SU-DHL-6 (cell line): Measurements from ENCODE around the gene TMEM127.
A peak's percentile ranks its signal among the peaks of the same experiment; 100 is the strongest.

Experiments used
- H2AFZ ChIP-seq: fragments of 200-600 bp; sonication (generic); 2 replicates; pipeline ENCODE4 v1.6.1; 2014; ENCODE audit warnings: low read depth, mild to moderate bottlenecking, moderate library complexity, mixed read lengths, antibody characterized with exemption, low read length; ENCODE audit not compliant: severe bottlenecking
- H3F3A ChIP-seq: fragments of 200-600 bp; shearing (Covaris generic); 2 replicates; pipeline ENCODE4 v1.6.0; 2016; ENCODE audit warnings: antibody characterized with exemption, mild to moderate bottlenecking; ENCODE audit not compliant: insufficient read depth
- H3K27ac ChIP-seq: fragments of 200-600 bp; sonication (generic); 2 replicates; pipeline ENCODE4 v1.5.1; 2016; ENCODE audit warnings: low read depth, mild to moderate bottlenecking, low read length, moderate library complexity, mixed read lengths
- H3K27me3 ChIP-seq: fragments of 200-600 bp; sonication (generic), shearing (Covaris generic); 2 replicates; pipeline ENCODE4 v1.6.0; 2014; ENCODE audit warnings: mild to moderate bottlenecking, low read length
- H3K36me3 ChIP-seq: fragments of 200-600 bp; sonication (generic); 2 replicates; pipeline ENCODE4 v1.6.1; 2014; ENCODE audit warnings: mild to moderate bottlenecking, low read length, mixed read lengths
- H3K4me2 ChIP-seq: fragments of 300-600, 200-600 bp; shearing (Covaris generic), sonication (generic); 2 replicates; pipeline ENCODE4 v1.6.0; 2014; ENCODE audit warnings: low read length, low read depth, mild to moderate bottlenecking; ENCODE audit not compliant: poor library complexity, severe bottlenecking
- H3K4me3 ChIP-seq: fragments of 200-600 bp; sonication (generic); 2 replicates; pipeline ENCODE4 v1.5.1; 2014; ENCODE audit warnings: antibody characterized with exemption, low read length, mild to moderate bottlenecking, mixed read lengths; ENCODE audit not compliant: insufficient read depth, poor library complexity, severe bottlenecking
- H3K79me2 ChIP-seq: fragments of 200-600 bp; sonication (generic); 2 replicates; pipeline ENCODE4 v1.6.1; 2014; ENCODE audit warnings: mild to moderate bottlenecking, low read length, moderate library complexity; ENCODE audit not compliant: insufficient read depth
- H3K9ac ChIP-seq: fragments of 200-600 bp; sonication (generic); 2 replicates; pipeline ENCODE4 v1.7.0; 2014; ENCODE audit warnings: mild to moderate bottlenecking, low read length
- H3K9me2 ChIP-seq: fragments of 200-600 bp; sonication (generic); replicated peaks from 2 replicates; pipeline ENCODE4 v1.6.1; 2014; ENCODE audit warnings: low read length; ENCODE audit not compliant: insufficient read depth
- H3K9me3 ChIP-seq: fragments of 200-600 bp; sonication (generic); 2 replicates; pipeline ENCODE4 v1.6.1; 2014; ENCODE audit warnings: low read length, mixed read lengths; ENCODE audit not compliant: insufficient read depth
- H4K20me1 ChIP-seq: fragments of 200-600 bp; sonication (generic); 2 replicates; pipeline ENCODE4 v1.6.1; 2014; ENCODE audit warnings: low read depth, mild to moderate bottlenecking, antibody characterized with exemption, low read length, moderate library complexity, mixed read lengths
- CTCF ChIP-seq: fragments of 200-600 bp; sonication (generic); IDR thresholded peaks from one replicate; pipeline ENCODE4 v1.5.1; 2017; ENCODE audit warnings: antibody characterized with exemption, mild to moderate bottlenecking, low read length, moderate library complexity; ENCODE audit not compliant: insufficient read depth, poor library complexity, severe bottlenecking
- EZH2phosphoT487 ChIP-seq: fragments of 200-600 bp; sonication (generic), shearing (Covaris generic); conservative IDR thresholded peaks from 2 replicates; pipeline ENCODE4 v1.6.1; 2018; ENCODE audit warnings: mild to moderate bottlenecking, antibody characterized with exemption, low read length, moderate library complexity, mixed read lengths

Gene TMEM127

GRCh38 chr2:96306370-96306769, 40.6 kb upstream of the TMEM127 start:
- Histone ChIP-seq H3K4me2 (peak overlapping the region; percentile 87), H3F3A (peaks cover 7% of the 10 kb centered on the region; the same call in 1 of the 2 replicates), H3K27ac (peak overlapping the region; percentile 79), H3K27me3 (no peaks in the 10 kb centered on the region), H3K9me3 (no peaks in the 10 kb centered on the region), H2AFZ (no peak overlapping the region), H3K36me3 (peaks cover 22% of the 10 kb centered on the region), H4K20me1 (no peaks in the 10 kb centered on the region), H3K9me2 (no peaks in the 10 kb centered on the region), H3K4me3 (peak overlapping the region; percentile 99), H3K79me2 (peaks cover 46% of the 10 kb centered on the region), H3K9ac (peak overlapping the region; percentile 87)
- no peak for TF ChIP-seq CTCF
- TF ChIP-seq EZH2phosphoT487: no peak

GRCh38 chr2:96305979-96306308, 40.1 kb upstream of the TMEM127 start:
- Histone ChIP-seq H3F3A (peaks cover 7% of the 10 kb centered on the region; the same call in 1 of the 2 replicates), H3K4me3 (peak overlapping the region; percentile 99), H4K20me1 (no peaks in the 10 kb centered on the region), H3K79me2 (peaks cover 47% of the 10 kb centered on the region), H3K27ac (peak overlapping the region; percentile 79), H3K9ac (peak overlapping the region; percentile 87), H3K9me2 (no peaks in the 10 kb centered on the region), H3K27me3 (no peaks in the 10 kb centered on the region), H3K36me3 (peaks cover 24% of the 10 kb centered on the region), H3K4me2 (peak overlapping the region; percentile 87), H3K9me3 (no peaks in the 10 kb centered on the region), H2AFZ (peak overlapping the region; percentile 74)
- TF ChIP-seq CTCF: no peak
- TF ChIP-seq EZH2phosphoT487: no peak

DNA sequence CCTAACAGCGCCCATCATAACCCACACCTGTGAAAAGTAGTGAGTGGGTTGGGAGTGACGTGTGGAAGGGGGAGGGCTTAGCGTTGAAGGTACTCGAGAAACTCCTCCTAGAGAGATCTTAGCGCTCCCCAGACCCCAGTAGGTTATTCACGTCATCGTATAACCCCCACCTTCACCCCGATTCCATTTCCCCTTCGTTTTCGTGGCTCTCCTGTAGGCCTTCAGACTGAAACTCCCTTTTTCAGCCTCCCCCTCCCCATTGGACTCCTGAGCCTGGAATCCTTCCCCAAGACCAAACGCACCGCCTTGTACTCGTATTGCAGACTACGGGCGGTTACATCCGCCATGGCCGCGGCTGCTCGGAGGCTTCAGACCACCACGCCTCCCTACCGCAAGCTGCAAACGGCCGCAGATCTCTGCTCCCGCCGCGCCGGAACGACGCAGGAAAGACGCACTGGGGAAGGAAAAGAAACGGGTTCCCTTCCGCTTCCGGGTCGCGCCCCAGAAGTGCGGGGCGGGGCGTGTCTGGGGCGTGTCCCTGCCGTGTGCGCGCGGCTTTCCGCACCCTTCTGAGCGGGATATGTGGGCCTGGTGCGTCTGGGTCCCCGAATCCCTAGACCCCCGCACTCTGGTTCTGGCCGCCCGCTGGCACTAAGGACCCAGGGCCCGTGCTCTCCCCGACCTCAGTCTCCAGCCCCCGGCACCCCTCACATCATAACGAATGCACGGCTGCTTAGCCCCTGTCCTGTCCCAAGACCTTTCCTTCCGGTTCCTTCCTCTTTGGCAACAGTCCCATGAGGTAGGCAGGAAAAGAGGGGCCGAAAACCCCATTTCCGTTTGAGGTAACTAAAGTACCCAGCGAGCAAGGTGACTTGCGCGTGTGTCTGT, 39.5 kb upstream of the TMEM127 start, which contains the start of gene SNRNP200:
TSS of gene SNRNP200 (minus strand) at position 456 of the 888 bp plus-strand sequence. CDS start at position 347, 109 bp downstream.
- TF ChIP-seq CTCF: no peak
- H3K9ac ChIP-seq: peak within 1 kb of the TSS; percentile 87
- H3K4me2 ChIP-seq: peak within 1 kb of the TSS; percentile 87
- H3K9me3 ChIP-seq: no peaks in the 10 kb centered on the region
- H3K36me3 ChIP-seq: peaks cover 24% of the 10 kb centered on the region
- no peaks in the 10 kb centered on the region for H3K9me2 ChIP-seq
- H3K27me3 ChIP-seq: no peaks in the 10 kb centered on the region
- peak within 1 kb of the TSS; percentile 99 for H3K4me3 ChIP-seq
- H3F3A ChIP-seq: peaks cover 7% of the 10 kb centered on the region; the same call in 1 of the 2 replicates
- peaks cover 47% of the 10 kb centered on the region for H3K79me2 ChIP-seq
- peak within 1 kb of the TSS; percentile 79 for H3K27ac ChIP-seq
- peak within 1 kb of the TSS; percentile 74 for H2AFZ ChIP-seq
- H4K20me1 ChIP-seq: no peaks in the 10 kb centered on the region
